Pancreas (tissue), 10 donors: ENCODE measurements around the gene MBD6. TPM values are rescaled to one million over a fixed set of nuclear protein-coding genes. Genes with fewer than 3 reads are reported as not detected.
A peak's percentile ranks its signal among the peaks of the same experiment; 100 is the strongest.

Source experiments
- ATAC-seq, 4 donors: fragments of 200-7000 bp; cut with Tn5 transposase; one replicate each; pipeline versions ENCODE4 v1.8.0 to v1.9.1; 2020; ENCODE audit warnings: mild to moderate bottlenecking in 4 of 4, moderate library complexity in 4 of 4
- DNase-seq, 6 donors: peaks; one replicate each; pipeline ENCODE4 v3.0.0-alpha.2; 2020
- FAIRE-seq: peaks from 2 replicates; lab custom pipeline; 2012; peaks lifted over from hg19 to GRCh38; lab: Jason Lieb, UNC
- H3K27ac ChIP-seq, 4 donors: fragments of 200-600 bp; sonication (generic); 1 replicate in 3 of 4; 2 replicates in 1 of 4; pipeline versions ENCODE4 v1.5.0 to v1.8.0; 2020
- H3K27me3 ChIP-seq, 4 donors: fragments of 200-600 bp; one replicate each; pipeline ENCODE4 v1.8.0; 2021
- H3K36me3 ChIP-seq, 3 donors: fragments of 200-600 bp; sonication (generic) in 1 of 3; one replicate each; pipeline versions ENCODE4 v1.5.0 to v1.8.0; 2020 to 2021
- H3K4me1 ChIP-seq, 3 donors: fragments of 200-600 bp; one replicate each; pipeline ENCODE4 v1.8.0; 2021
- H3K4me3 ChIP-seq, 4 donors: fragments of 200-600 bp; sonication (generic) in 2 of 4; one replicate each; pipeline versions ENCODE4 v1.5.0 to v1.8.0; 2020 to 2021
- H3K9me3 ChIP-seq, 4 donors: fragments of 200-600 bp; one replicate each; pipeline ENCODE4 v1.8.0; 2021
- CTCF ChIP-seq, 4 donors: fragments of 200-600 bp; sonication (generic) in 3 of 4; IDR thresholded peaks; one replicate each; pipeline versions ENCODE4 v1.5.0 to v1.8.0; 2021; ENCODE audit warnings: antibody characterized with exemption in 4 of 4
- WGBS, 2 donors: extraction: QIAGEN DNeasy Blood & Tissue Kit; methylation state at CpG; one replicate each; pipeline ENCODE4 v1.1.7; 2013; 5-methylcytosine and 5-hydroxymethylcytosine counted together
- intact Hi-C, 3 donors: fragments of 100-400 bp; cut with DNase I; formaldehyde crosslinking; loops; one replicate each; pipeline versions ENCODE4 v1.11.1 to v1.14.2; 2022
- polyA plus RNA-seq, 2 donors: library from polyadenylated mRNA; stranded (reverse); fragments of 200-250 nt; gene quantifications; one replicate each; pipeline ENCODE4 v1.2.3, GENCODE V29; 2013
- total RNA-seq, 6 donors: library from RNA; stranded (reverse); fragmentation: NEBNext Ultra II Directional in 4 of 6; extraction: Animal tissue kit (Norgen Biotek cat#: 25700) in 4 of 6; gene quantifications; one replicate each; pipeline versions ENCODE4 v1.2.1 to v1.2.4, GENCODE V29; 2021 to 2023
- donor health status: healthy with polysubstance abuse.
- donor health status: DM: no; HTN: no; CAD: no; lungs with moderate emphysema.
- donor health status: DM: no; HTN: no; CAD: no.
- donor health status: control.
- donor health status: control.
- donor health status: Bipolar disorder and iron deficiency.
- donor health status: DM: yes; HTN: yes; CAD: no.
- donor health status: DM: no; HTN: no; CAD: no.
- donor health status: DM: no; HTN: no; CAD: no.
- donor health status: DM: yes; HTN: yes; CAD: no.

The MBD6 gene
- total RNA-seq, result 10 to 100 TPM; 37.4 to 66.1 (median 46.1) TPM
- 10 to 100 TPM; 62.9 to 87.1 TPM for polyA plus RNA-seq

- ATAC-seq (peak; percentile 41 to 59 (median 50)), FAIRE-seq (no peak)
- peaks cover 35 to 41% (median 37%) of the 10 kb centered on the region in 3 donors for H3K4me1 ChIP-seq
Observed at GRCh38 chr12:57522011-57522886, at the start of gene MBD6. Gene MBD6, plus strand, starts transcription at chr12:57522824. Its CDS starts 1,480 bp downstream, at chr12:57524304.

GRCh38 chr12:57473392-57473791 is 49.2 kb upstream of the MBD6 start:
- no peak overlapping the region for H3K27ac ChIP-seq
- peak in 3 of 4 donors; percentile 12 to 53 (median 46) for ATAC-seq
- no peak for TF ChIP-seq CTCF (IDR thresholded peaks at IDR 0.05)
- no peak overlapping the region for H3K4me3 ChIP-seq
- H3K4me1 ChIP-seq, result peaks cover 3 to 5% (median 3%) of the 10 kb centered on the region in 3 donors
- H3K9me3 ChIP-seq, result no peaks in the 10 kb centered on the region
- no peaks in the 10 kb centered on the region for H3K36me3 ChIP-seq
- 38 to 41% methylated on average over 3 of the region's 3 CpGs for WGBS, 2 donors
- peaks cover 0 to 4% (median 0%) of the 10 kb centered on the region in 4 donors for H3K27me3 ChIP-seq
- intact Hi-C loops, result no loop called here
- peak in 1 of 6 donors; percentile 5 for DNase-seq
- FAIRE-seq, result no peak

More at GRCh38 chr12:57522011-57522886, at the start of gene MBD6:
- peaks cover 0 to 5% (median 3%) of the 10 kb centered on the region in 3 donors for H3K36me3 ChIP-seq
- H3K27me3 ChIP-seq, result no peaks in the 10 kb centered on the region
- H3K4me3 ChIP-seq, result peak within 1 kb of the TSS; percentile 57 to 70 (median 65)
- TF ChIP-seq CTCF (IDR thresholded peaks at IDR 0.05), result no peak
- intact Hi-C loops, result no loop called here
- no peaks in the 10 kb centered on the region for H3K9me3 ChIP-seq
- H3K27ac ChIP-seq, result peak within 1 kb of the TSS; percentile 92 to 98 (median 94)
- DNase-seq, result peak; percentile 95 to 97 (median 96)
- WGBS, 2 donors, result 1% methylated on average over 18 to 57 of the region's 57 CpGs

GRCh38 chr12:57473886-57474285 is 48.7 kb upstream of the MBD6 start:
- ATAC-seq, result no peak
- peaks cover 0 to 4% (median 0%) of the 10 kb centered on the region in 4 donors for H3K27me3 ChIP-seq

GRCh38 chr12:57474430-57474829 is 48.2 kb upstream of the MBD6 start:
- H3K36me3 ChIP-seq, result no peaks in the 10 kb centered on the region
- TF ChIP-seq CTCF (IDR thresholded peaks at IDR 0.05), result no peak
- no peaks in the 10 kb centered on the region for H3K9me3 ChIP-seq
- 75 to 76% methylated on average over 8 of the region's 8 CpGs for WGBS, 2 donors
- ATAC-seq (no peak), DNase-seq (peak in 1 of 6 donors; percentile 55), FAIRE-seq (no peak)
- peaks cover 0 to 4% (median 0%) of the 10 kb centered on the region in 4 donors for H3K27me3 ChIP-seq
- H3K4me1 ChIP-seq, result peaks cover 3 to 5% (median 3%) of the 10 kb centered on the region in 3 donors
- no peak overlapping the region for H3K4me3 ChIP-seq
- no peak overlapping the region for H3K27ac ChIP-seq
- intact Hi-C loops, result no loop called here

More at GRCh38 chr12:57473886-57474285, 48.7 kb upstream of the MBD6 start:
- intact Hi-C loops, result no loop called here
- H3K4me1 ChIP-seq, result peaks cover 3 to 5% (median 3%) of the 10 kb centered on the region in 3 donors
- H3K4me3 ChIP-seq, result no peak overlapping the region
- no peak for TF ChIP-seq CTCF (IDR thresholded peaks at IDR 0.05)
- H3K9me3 ChIP-seq, result no peaks in the 10 kb centered on the region
- H3K27ac ChIP-seq, result no peak overlapping the region
- WGBS, 2 donors, result 81 to 83% methylated on average over 5 of the region's 5 CpGs
- FAIRE-seq (no peak), DNase-seq (peak in 1 of 6 donors; percentile 22)
- no peaks in the 10 kb centered on the region for H3K36me3 ChIP-seq
